ENCODE results near the gene PLXNA2.

- TF ChIP-seq CTCF (IDR thresholded peaks at IDR 0.05) (no peak), EZH2 (IDR thresholded peaks at IDR 0.05; ENCODE audit: borderline replicate concordance, insufficient read depth, low read depth, low read length, poor library complexity, severe bottlenecking) (no peak)
Measured at GRCh38 chr1:208179263-208179816, 64.8 kb downstream of the PLXNA2 start.
